Stimulated activated CD8-positive, alpha-beta memory T cell treated with anti-CD3 and anti-CD28 coated beads, Interleukin-4, amount 100 ng/mL, for 4 hours (primary cell): Measurements from ENCODE around the gene ATP5PB.

Experiments used
- DNase-seq, 2 donors: peaks; one replicate each; pipeline ENCODE4 v3.0.0-alpha.2; 2020; ENCODE audit warnings: low read depth in 2 of 2, low spot score in 1 of 2

ATP5PB gene

GRCh38 chr1:111475701-111476100 lies 26.4 kb downstream of the ATP5PB start:
- DNase-seq = no peak

- no peak for DNase-seq
Measured at GRCh38 chr1:111476214-111476613, 26.9 kb downstream of the ATP5PB start.

GRCh38 chr1:111476761-111477309 lies 27.6 kb downstream of the ATP5PB start:
- no peak for DNase-seq

DNA sequence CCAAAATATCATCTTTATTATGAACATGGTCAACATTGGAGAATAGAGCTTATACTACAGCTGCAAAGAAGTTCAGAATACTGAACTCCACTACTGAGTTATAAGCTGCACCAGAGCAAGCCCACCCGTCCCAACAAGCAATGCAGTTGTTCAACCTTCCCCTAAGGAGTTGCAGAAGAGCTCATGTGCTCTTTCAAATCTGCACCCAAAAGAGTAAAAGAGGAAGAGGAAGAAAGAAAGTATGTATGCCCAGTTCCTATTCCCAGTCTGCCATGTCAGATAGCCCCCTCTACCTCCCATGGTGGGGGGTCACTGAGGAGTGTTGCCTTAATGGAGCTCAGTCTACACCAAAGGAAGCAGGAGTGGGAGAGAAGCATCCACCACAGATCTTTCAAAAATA lies 31.4 kb downstream of the ATP5PB start:
- DNase-seq = no peak

GRCh38 chr1:111481387-111482221 lies 32.3 kb downstream of the ATP5PB start:
- DNase-seq = peak in 1 of 2 donors; percentile 24

- DNase-seq = no peak
Measured at GRCh38 chr1:111483166-111483565, 33.9 kb downstream of the ATP5PB start.

DNA sequence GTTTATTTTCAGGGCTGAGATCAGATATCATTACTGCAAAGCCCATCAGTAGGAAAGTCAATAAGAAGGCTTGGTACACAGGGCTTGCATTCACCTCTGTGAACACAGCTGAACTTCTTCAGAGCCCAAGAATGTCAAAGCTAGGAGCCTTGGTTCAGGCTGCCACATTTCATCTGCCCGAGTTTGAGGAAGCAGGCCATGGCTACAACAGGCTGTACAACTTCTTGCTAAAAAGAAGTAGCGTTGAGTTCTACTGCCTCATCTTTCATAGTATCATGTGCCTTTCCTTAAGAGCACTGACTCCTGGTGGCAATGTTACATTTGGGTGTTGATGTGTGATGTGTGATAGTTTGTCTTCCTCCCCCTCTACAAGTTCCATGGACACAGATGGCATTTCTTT lies 34.6 kb downstream of the ATP5PB start:
- no peak for DNase-seq

DNA sequence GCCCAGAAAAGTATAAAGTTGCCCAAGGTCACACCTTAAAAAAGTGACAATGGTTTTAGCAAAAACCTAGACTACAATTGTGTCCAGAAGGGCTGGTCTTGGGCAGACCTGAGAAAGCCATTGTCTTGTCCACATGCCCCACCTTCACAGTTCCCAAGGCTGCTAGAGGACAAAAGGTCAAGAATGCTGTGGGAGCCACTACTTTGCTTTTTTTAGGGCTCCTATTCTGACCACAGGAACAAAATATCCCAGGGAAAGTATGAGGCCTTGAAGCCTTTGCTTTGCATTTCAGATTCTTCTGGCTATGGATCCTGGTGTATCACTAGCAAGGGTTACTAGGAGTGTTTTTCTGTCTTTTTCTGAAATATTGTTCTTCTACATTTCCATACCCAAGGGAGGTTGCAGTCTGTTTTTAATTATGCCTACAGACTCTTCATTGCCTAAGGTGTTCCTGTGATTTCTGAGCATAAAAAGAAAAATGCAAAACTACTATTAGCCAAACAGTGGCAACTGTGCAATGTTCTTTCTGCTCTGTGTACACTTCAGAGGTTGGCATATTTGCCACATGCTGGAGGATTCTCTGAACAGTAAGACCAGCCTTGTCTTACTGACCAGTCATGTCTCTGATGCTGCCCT lies 35.2 kb downstream of the ATP5PB start:
- DNase-seq = no peak

GRCh38 chr1:111486431-111486830 lies 37.2 kb downstream of the ATP5PB start:
- no peak for DNase-seq

GRCh38 chr1:111487133-111487532 lies 37.9 kb downstream of the ATP5PB start:
- no peak for DNase-seq

DNA sequence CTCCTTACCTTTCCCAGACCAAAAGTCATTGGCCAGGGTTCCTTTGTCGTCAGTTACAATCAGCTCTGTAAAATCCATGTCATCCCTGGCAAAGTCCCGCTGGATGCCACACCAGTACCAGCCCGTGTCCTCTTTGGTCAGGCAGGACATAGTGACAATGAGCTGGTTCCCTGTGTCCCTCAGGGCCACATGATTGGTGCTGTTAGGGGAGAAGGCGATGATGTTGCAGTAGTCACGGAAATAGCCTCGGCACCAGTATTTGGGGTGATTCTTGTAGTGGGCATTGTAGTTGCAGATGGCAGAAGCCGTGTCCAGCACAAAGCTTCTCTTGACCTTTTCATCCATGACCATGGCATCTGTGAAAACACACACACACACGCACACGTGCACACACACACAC lies 39.4 kb downstream of the ATP5PB start:
- DNase-seq = no peak

GRCh38 chr1:111489604-111490003 lies 40.3 kb downstream of the ATP5PB start:
- DNase-seq = no peak

GRCh38 chr1:111490220-111490619 lies 41.0 kb downstream of the ATP5PB start:
- DNase-seq = no peak

- DNase-seq = no peak
Measured at GRCh38 chr1:111491070-111491469, 41.8 kb downstream of the ATP5PB start.

DNA sequence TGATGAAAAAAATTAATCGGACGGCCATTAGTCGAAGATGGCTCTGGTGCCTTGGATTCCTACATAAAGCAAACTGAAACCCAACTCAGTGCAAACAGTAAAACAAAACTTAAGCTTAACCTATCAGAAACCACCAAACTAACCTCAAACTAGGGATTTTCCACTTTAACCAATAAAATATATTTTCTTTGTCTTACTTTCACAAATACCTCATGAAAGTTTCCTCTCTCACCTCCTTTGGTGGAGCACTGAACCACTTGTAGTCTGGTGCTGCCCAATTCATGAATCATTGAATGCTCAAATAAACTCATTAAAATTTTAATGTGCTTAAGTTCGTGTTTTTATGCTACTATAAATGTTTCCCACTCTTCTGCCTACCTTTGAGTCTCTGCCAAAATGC lies 47.1 kb downstream of the ATP5PB start:
- no peak for DNase-seq

- no peak for DNase-seq
Measured at GRCh38 chr1:111497592-111497991, 48.3 kb downstream of the ATP5PB start.

- no peak for DNase-seq
Measured at GRCh38 chr1:111499026-111499785, 49.9 kb downstream of the ATP5PB start.

- no peak for DNase-seq
Measured at GRCh38 chr1:111501645-111502044, 52.4 kb downstream of the ATP5PB start.

- DNase-seq = no peak
Measured at GRCh38 chr1:111503585-111504060, 54.4 kb downstream of the ATP5PB start, which contains the start of the genes ADORA3 and TMIGD3. TSS of gene ADORA3 (minus strand) at chr1:111503633. CDS start at chr1:111503354, 279 bp downstream. TSS of gene TMIGD3 (minus strand) at chr1:111503633. CDS start at chr1:111503354, 279 bp downstream.

GRCh38 chr1:111504097-111504496 lies 54.8 kb downstream of the ATP5PB start:
- DNase-seq = no peak

- DNase-seq = no peak
Measured at GRCh38 chr1:111505641-111506119, 56.4 kb downstream of the ATP5PB start.
